Activated CD8-positive, alpha-beta memory T cell treated with anti-CD3 and anti-CD28 coated beads, Interleukin-2, amount 50 U/mL, for 4 hours (primary cell): ENCODE measurements around the gene AGXT.

Source experiments
- DNase-seq: peaks from one replicate; pipeline ENCODE4 v3.0.0-alpha.2; 2020

AGXT gene

DNA sequence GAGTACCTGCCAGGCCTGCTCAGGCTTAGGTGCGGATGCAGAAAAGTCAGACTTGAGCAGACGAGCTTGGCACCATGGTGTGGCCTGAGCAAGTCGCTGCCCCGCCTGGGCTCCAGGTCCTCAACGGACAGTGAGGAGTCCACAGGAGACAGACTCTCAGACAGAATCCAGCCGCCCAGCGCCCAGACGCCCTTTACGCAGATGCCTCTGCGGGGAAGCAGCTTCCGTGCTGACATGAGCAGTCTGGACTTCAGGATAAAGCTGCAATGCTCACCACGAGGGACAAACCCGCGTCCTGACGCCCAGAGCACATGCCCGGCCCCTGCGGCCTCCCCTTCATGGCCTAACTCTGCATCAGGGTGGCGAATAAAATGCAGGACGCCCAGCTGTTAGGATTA lies 30.8 kb downstream of the AGXT start:
- no peak for DNase-seq

DNA sequence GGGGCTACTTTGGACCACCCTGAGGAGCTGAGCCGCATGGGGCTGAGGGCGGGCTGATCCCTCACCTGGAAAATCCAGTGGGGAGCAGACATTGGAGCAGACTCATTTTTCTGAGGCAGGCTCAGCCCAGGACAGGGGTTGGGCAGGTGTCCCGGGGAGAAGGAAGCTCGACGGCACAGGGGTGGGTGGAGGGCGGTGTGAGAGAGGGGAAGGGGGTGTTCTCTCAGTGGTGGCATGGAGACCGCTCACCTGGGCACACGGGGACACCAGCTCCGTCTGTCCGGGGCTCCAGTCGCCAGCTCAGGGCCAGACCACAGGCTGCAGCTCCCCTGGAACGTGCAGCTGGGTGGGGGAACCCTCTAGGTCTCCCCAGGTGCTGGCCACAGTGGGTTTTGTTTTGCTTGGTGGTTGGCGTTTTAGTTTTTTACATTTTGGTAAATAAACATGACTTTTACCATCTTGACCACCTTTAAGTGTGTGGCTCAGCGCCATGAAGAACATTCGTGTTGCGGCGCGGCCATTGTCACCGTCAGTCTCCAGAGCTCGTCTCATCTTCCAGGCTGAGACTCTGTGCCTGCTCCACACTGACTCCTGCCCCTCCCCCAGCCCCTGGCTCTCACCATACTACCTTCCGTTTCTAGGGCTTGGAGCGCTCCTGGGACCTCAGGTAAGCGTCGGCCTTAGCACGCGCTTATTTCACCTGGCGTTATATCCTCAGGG lies 31.7 kb downstream of the AGXT start:
- DNase-seq, result no peak

DNA sequence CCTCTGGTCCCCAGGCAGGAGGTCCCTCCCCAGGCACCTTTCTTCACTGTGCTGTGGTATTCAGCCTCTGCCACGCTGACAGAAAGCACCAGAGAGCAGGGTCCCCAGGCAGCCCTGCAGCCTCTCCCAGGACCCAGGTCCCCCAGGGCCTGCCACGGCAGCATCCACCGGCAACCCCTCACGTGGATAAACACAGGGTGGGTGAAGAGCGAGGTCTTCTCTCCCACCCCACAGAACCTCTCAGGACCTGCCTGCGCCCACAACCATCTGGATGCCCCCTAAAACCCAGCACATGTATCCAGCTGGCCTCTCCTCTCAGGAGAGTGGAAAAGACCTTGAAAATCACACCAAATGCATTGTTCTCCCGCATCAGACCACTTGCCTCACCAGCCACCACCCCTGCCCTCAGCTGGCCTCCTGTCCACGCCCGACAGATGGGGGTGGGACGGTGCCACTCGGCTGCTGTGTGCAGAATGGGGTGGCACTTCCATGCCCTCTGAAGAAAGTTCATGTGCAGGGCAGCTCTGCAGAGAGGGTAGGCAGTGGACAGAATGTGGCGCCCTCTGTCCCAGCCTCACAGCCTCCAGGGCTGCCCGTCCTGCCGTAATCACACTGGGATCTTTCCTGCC lies 33.5 kb downstream of the AGXT start:
- no peak for DNase-seq

DNA sequence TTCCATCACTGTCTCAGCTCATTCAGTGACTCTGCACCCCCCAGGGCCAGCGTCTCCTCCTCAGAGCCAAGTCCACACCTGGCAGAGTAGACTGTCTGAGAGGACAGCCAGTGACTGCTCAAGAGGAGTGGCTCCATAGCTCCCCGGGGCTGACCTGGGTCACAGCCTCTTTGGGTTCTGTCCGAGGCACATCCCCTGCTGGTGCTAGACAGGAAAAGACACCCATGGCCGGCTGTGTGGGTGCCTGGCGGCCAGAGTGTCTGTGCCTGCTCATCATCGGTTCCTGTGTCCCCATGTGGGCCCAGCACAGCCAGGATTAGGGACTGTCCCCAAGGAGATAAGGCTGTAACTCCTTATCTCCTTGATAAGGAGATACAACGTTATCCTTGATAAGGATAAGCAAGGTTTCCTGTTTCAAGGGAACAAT lies 34.0 kb downstream of the AGXT start:
- DNase-seq, result no peak

DNA sequence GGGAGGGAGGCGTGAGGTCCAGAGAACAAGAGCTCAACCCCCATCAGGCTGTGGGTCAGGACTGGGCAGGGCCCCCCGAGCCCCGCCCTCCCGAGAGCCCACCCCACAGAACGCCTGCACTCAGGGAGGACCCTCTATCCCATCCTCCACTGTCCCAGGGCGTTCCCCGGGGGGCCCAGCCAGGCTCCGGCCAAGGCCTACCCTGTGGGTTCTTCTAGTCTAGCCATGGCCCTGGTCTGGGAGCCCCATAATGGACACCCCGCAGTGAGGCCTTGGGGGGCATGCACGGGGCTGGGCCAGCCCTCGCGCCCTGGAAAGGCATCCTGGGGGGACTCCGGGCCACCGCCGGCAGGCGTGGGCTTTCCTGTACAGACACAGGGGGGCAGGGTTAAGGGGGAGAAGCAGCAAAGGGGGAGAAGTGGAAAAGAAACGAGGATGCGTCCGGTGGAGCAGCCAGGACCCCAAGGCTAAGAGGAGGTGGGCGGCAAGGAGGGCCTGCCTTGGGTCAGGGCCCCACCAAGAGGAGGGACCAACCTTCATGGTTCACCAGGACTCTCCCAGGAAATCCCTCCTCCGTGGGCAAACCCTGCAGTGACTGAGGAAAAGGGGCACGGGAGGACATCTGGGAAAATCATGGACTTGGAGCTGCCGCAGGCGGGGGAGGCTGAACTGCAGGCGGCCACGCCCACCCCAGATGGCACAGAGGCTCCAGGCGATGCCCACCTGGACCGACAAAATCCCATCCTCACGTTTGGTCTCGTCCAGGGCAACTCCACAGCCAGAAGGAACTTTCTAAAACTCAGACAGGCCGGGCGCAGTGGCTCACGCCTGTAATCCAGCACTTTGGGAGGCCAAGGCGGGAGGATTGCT lies 34.8 kb downstream of the AGXT start:
- no peak for DNase-seq

DNA sequence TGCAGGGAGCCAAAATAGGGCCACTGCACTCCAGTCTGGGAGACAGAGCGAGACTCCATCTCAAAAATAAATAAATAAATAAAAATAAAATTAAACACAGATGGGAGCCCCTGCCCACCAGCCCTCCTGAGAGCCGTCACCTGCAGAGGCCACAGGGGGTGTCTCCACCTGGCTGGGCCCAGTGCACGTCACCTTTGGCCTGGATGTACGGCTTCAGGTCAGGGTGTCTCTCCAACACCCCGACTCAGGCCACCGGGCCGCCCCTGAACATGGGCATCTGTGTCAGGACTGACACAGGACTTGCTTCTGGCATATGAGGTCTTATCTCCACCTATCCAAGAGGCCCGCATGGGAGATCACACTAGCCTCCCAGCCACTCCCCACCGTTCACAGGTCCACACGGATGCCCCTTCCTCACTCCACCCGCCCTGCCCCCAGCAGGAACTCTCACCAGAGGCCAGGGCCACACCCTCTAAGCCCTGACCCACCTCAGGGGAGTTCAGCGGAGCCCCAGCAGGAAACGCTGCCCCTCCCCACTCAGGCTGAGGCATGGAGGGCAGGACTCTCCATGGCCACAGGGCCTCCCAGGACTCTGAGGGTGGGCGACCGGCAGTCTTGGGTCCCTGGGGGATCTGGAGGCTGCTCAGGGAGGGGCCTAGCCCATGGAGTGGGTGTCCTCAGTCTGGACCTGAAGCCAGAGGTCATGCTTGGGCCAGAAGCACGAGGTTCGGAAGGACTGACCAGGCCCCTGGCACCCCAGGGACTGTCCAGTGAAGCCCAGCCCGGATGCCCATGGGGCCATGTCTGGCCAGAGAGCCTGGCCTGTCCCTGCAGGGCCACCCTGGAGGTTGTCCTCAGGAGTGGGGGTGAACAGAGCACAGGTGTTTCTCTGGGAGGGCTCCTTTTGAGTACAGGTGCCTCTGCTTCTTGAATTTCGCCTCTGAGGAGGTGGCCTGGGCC lies 35.9 kb downstream of the AGXT start:
- no peak for DNase-seq

DNA sequence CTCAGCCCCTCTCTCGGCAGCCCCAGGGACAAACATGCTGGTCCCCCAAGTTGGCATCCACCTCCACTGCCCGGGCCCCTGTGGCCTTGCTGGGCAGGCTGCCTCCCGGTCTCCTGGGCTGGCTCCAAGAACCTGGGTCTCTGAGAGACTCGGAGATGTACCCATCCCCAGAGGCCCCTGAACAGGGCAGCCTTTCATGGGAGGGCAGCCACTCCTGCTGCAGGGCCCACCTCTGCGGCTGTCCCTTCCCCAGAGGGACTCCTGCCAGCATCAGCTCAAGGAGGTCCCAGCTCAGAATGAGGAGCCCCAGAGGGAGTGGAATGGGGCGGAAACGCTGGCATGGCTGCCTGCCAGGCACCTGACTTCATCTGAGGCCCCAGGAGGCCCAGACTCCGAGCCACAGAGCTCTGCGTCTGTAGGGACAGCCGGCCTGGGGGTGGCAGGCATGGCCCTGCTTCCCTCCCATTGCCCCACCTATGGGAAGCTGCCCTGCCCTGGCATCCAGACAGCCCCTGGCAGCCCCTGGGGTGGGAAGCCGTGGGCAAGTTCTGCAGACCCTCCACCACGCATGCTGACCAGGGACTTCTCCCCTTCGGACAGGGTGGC lies 36.7 kb downstream of the AGXT start:
- no peak for DNase-seq

DNA sequence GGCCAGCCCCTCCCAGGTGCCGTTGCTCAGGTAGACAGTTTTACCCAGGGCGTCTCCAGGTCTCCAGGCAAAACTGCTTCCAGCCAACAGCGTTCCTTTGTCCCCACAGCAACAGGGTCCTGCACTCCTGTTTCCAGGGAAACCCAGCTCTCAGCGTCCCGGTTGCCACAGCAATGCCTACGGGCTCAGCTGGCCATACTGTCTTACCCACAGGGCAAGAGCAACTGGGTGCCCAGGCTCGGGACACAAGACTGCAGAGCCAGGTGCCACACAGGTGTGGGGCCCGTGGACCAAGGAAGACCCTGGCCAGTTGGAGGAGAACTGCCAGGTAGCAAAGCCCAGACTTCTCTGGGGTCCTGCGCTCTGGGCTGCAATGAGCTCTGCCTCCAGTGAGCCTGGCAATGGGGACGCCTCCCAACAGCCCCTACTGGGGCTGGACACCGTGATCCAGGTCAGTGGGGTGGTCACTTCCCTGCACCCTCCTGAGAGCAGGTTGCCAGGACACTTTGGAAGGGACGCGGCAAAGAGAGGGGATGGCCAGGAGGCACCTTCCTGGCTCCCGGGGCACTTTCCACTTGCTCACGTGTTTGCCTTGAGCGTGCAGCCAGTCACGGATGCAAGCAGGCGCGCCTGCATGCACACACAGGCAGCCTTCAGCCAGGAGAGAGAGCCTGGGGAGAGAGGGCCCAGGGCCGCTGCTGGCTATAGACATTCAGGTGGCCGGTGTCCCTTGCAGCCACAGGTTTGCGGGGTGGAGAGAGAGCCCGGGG lies 37.7 kb downstream of the AGXT start, which contains the start of gene CROCC2:
CROCC2 (plus strand) TSS at position 196 of the 770 bp plus-strand sequence; CDS start at position 374, 178 bp downstream.
- no peak for DNase-seq

DNA sequence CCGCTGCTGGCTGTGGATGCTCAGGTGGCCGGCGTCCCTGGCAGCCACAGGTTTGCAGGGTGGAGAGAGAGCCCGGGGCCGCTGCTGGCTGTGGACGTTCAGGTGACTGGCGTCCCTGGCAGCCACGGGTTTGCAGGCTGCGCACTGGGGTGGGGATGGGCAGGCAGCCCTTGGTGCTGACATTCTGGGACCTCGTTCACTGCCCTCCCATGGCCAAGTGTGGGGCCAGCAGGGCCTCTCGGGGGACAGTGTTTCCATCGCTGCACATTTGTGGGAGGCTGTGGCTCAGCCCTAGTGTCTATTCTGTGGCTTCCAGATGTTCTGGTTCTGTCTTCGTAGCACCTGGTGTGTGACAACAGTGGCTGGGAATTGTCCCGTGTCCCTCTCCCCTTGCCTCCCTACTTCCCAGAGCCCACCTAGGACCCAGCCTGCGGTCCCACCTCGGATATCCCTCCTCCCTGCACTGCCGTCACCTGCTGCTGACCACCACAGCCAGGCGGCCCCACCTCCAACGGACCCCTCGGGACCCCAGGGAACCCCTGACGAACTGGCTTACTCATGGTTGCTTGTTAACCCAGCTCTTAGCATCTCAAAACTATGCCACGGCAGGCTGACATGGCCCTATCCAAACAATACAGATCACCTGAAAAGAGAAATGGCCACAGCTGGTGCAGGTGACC lies 38.4 kb downstream of the AGXT start:
- DNase-seq, result no peak

DNA sequence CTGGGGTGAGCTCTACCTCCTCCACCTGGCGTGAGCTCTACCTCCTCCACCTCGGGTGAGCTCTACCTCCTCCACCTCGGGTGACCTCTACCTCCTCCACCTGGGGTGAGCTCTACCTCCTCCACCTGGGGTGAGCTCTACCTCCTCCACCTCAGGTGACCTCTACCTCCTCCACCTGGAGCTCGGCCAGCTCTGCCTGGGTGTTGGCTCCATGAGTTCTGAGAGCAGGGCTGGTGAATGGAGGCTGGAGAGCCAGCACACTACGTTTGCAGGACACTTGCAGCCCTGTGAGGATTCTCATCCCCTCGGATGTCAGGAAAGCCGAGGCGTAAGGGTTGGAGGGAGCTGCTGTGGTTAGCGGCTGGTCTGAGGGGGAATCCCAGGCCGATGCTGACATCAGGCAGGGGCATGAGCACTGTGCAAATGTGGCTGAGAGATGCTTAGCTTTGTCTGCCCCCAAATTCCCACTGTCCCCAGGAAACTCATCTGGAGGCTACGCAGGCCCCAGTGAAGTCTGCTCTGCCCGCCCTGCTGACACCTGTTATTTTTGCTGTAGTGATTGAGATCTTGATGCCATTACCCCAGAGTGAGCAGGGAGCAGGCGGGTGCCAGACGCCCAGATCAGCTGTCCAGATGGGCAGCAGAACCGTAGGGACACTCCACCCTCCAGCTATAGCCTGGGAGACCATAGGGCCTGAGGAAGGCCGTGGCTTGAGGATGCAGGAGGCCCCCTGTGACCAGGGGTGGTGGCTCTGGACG lies 40.8 kb downstream of the AGXT start:
- no peak for DNase-seq

DNA sequence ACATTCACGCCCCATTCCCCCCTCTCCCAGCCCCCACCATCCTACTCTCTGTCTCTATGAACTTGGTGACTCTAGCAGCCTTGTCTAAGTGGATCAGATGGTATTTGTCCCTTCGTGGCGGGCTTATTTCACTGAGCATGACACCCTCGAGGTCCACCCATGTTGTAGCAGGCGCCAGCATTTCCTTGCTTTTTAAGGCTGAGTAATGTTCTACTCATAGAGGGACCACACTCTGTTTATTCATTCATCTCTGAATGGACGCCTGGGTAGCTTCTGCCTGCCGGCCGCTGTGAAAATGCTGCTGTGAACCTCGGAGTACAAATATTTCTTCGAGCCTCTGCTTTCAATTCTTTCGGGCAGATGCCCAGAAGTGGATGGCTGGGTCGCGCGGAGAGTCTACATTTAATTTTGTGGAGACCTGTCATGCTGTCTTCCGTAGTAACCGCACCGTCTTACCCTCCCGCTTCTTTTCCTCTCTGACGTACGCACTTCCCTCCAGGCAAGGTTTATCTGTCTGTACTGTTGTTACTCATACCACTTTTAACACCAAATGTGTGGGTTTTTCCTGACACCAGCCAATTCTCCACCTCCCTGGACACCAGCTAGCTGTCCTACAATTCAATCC lies 43.1 kb downstream of the AGXT start:
- DNase-seq, result no peak

DNA sequence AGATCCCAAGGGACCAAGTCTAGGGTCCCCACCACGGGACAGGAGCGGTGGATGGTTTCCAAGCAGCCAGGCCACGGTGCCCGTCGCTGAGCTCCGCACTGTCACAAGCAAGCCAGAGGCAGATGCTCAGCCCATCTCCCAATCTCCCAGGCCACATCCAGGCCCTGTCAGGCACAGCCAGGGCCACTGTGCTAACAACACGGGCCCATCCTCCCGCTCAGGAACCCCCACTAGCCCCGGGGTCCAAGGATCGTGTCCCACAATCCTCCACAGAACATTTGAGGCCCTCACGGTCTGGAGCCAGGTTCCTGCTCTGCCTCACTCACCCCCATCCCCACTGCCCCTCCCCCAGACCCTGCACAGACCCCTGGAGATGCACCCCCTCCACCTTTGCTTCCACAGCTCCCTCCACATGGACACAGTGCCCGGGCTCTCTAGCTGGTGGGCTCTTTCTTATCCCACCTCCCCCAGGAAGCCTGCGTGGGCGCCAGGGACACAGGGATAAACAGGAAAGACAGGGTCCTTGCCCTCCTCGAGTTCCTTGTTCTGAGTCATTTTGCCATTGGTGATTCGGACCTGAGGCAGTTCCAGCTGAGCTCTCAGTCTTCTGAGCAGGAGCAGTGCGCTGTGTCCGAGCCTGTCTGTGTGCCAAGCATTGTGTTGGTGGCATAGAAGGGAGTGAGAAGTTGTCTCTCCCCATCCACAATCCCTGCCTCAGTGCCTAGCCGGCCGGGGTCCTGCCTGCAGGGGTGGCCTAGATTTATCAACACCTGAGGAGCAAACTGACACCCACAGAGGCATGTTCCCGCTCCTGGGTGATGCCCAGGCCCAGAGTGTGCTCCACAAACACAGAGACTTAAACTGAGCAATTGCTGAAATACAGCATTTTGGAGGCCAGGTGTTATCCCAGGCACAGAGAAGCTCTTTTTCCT lies 44.5 kb downstream of the AGXT start:
- no peak for DNase-seq

DNA sequence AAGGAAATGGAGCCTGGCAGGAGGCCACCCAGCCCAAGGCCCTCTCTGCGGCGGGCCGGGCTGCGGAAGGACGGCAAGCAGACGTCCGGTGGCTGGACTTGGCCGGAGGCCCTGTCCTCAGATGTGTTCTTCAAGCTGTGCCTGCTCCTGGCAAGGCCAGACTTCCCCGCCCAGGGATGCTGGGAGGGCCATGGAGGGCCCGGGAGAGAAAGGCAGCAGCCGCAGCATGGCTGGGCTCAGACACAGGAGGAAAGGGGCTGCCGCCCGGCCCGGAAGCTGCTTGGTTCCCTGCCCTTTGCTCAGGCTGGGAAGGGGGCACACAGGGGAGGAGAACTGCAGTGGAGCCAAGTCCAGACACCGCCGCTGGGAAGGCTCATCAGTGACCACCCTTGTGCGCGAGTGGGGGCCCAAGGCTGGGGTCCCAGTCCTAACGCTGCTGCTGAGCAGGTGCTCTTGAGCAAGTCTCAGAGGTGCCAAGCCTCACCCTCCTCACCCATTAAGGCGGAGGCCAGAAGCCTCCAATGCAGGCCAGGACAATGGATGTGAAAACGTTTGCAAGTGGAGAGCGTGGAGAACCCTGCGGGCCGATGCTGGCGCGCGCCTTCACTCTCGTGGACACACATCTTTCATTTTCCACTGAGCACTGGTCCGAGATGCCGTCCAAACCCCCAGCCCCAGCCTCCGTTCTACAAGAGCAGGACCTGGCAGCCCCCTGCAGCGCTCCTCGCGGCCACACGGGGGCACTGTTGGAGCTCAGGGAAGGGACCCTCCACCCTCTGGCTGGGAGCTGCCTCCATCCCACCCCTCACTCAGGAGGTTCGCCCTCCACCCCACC lies 45.4 kb downstream of the AGXT start:
- peak; percentile 75 for DNase-seq

DNA sequence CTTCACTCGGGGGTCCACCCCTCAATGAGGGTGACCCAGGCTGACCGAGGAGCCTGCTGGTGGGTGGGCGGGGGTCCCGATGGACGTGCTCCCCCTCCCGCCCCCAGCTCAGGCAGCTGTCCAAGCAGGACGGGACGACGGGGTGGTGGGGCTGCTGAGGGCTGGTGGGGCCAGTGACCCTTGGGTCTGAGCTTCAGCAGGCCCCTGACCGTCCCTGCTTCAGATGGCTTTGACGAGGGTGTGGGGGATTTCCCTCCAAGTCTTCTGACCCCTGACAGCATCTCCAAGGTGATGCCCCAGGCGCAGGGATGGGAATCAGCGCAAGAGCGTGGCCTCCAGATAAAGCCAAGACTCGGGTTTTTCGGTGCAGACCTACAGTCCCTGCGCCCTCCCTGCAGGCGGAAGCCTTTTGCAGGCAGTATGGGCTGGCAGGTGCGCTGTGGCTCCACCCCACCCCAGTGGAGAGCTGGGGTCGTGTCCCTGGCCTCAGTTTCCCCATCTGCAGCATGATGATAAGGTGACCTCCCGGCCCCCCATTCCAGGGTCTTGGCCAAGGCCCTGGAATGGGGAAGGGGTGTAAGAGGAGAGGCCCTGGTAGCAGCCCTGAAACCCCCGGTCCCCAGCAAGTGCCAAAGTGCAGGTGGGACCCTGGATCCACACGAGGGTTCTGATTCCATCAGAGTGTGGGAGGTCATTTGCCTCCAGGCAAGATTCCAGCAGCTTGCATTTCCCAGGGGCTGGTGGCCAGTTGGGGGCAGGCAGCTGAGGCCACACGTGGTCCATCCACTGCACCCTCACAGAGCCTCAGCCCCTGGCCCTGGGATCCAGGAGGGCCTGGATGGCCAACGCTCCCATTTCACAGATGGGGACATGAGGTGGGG lies 46.3 kb downstream of the AGXT start:
- DNase-seq, result no peak

DNA sequence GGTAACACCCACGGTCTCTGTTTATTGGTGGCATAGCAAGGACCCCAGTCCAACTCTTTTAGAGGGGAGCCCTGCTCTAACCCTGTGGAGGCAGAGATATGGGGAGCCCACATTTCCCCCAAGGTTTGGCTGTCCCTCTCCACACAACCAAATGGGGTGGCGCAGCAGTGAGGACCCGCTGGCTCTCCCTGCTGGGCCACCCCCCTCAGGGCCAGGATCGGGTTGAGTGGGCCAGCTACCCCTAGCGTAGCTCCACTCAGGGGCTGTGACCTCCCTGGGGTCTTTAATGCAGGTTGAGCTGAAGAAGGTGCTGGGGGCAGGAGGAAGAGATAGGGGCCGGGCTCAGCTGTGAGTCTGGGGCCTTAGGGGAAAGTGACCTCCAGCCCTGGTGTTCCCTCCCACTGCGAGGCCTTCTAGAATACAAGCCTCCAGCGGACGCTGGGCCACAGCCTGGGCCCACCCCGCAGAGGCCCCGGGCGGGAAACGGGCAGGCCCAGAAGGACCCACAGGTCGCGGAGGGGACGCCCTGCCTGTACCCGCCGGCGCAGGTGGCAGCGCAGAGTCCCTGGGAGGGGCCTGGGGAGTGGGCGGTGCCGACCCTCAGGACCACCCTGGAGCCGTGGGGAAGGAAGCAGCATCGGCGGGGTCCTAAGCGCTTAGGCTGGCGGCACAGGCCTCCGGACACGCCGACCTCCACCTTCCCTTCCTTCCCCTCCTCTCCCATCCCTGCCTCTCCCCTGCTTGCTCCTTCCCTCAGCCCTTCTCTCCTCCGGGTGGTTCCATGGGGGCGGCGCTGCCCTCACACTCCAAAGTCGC lies 47.1 kb downstream of the AGXT start:
- no peak for DNase-seq
